Tibial nerve (tissue), 4 donors: ENCODE data around the gene MYMK. TPM values are rescaled to one million over a fixed set of nuclear protein-coding genes. Genes with fewer than 3 reads are reported as not detected.

ENCODE experiments used
- DNase-seq, 2 donors: peaks; one replicate each; pipeline ENCODE4 v3.0.0-alpha.2; 2019; ENCODE audit warnings: low spot score in 2 of 2
- H3K27ac ChIP-seq, 4 donors: fragments of 200-600 bp; sonication (generic) in 3 of 4; one replicate each; pipeline ENCODE4 v1.5.1; 2017 to 2019; ENCODE audit warnings: mild to moderate bottlenecking in 1 of 4
- H3K27me3 ChIP-seq, 2 donors: fragments of 200-600 bp; sonication (generic) in 1 of 2; one replicate each; pipeline versions ENCODE4 v1.5.1 to v1.6.0; 2017 to 2019
- H3K36me3 ChIP-seq, 3 donors: fragments of 200-600 bp; sonication (generic); one replicate each; pipeline ENCODE4 v1.5.1; 2018 to 2019
- H3K4me1 ChIP-seq, 4 donors: fragments of 200-600 bp; sonication (generic) in 3 of 4; one replicate each; pipeline ENCODE4 v1.5.1; 2017 to 2019
- H3K4me3 ChIP-seq, 4 donors: fragments of 200-600 bp; sonication (generic) in 3 of 4; one replicate each; pipeline ENCODE4 v1.5.1; 2017 to 2019; ENCODE audit warnings: mild to moderate bottlenecking in 1 of 4, moderate library complexity in 1 of 4
- H3K9me3 ChIP-seq, 4 donors: fragments of 200-600 bp; sonication (generic) in 3 of 4; one replicate each; pipeline ENCODE4 v1.5.1; 2017 to 2019
- CTCF ChIP-seq, 5 experiments: fragments of 200-600 bp in 3 of 5; fragments of 450-650 bp in 2 of 5; sonication (generic) in 3 of 5; IDR thresholded peaks; one replicate each; pipeline ENCODE4 v1.5.1; 2016 to 2019; ENCODE audit warnings: antibody characterized with exemption in 5 of 5, mild to moderate bottlenecking in 3 of 5, moderate library complexity in 2 of 5
- EP300 ChIP-seq, 2 donors: sonication (generic); formaldehyde crosslinking; IDR thresholded peaks; one replicate each; pipeline ENCODE4 v1.6.1; 2017; ENCODE audit warnings: antibody characterized with exemption in 2 of 2, mild to moderate bottlenecking in 1 of 2
- POLR2A ChIP-seq, 2 donors: fragments of 450-650 bp; IDR thresholded peaks; one replicate each; pipeline ENCODE4 v1.6.1; 2017; ENCODE audit warnings: antibody characterized with exemption in 2 of 2, mild to moderate bottlenecking in 2 of 2, moderate library complexity in 2 of 2
- WGBS, 2 donors: methylation state at CpG; one replicate each; pipeline ENCODE4 v1.1.5; 2018; 5-methylcytosine and 5-hydroxymethylcytosine counted together
- total RNA-seq, 4 donors: library from RNA; depleted of rRNA; stranded (reverse); fragments of >200 nt; gene quantifications; one replicate each; pipeline ENCODE4 v1.1.0, GENCODE V29; 2016

MYMK gene
- total RNA-seq, 4 donors from 2014 or later: 1.4 to 8.3 TPM; not detected in 2

DNA sequence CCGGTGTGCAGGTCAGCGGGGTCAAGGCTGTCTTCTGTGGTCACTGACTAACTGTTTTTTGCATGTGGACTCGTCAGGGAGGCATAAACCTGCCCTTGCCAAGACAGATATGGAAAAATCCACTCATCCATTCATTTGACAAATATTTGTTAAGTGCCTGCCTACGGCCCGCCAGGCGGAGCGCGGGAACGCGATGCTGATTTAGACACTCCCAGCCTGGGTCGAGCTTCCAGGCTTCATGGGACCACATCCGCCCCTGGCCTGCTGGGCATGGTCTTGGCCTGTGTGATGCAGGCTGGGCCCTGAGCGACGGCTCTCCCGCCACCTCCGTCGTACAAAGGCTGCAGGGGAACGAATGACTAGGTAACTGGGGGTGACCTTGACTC, 18.1 kb downstream of the MYMK start:
- peaks cover 0 to 47% (median 13%) of the 10 kb centered on the region in 4 donors for H3K4me1 ChIP-seq
- WGBS, 2 donors: 69 to 75% methylated on average over 17 to 18 of the region's 18 CpGs
- no peaks in the 10 kb centered on the region for H3K27me3 ChIP-seq
- TF ChIP-seq POLR2A (IDR thresholded peaks at IDR 0.05): no peak
- TF ChIP-seq CTCF (IDR thresholded peaks at IDR 0.05): peak in 2 of 5 experiments; percentile 9 to 10
- peak in 1 of 2 donors; percentile 76 for TF ChIP-seq EP300 (IDR thresholded peaks at IDR 0.05)
- H3K4me3 ChIP-seq: no peak overlapping the region
- peaks cover 0 to 15% (median 4%) of the 10 kb centered on the region in 4 donors for H3K9me3 ChIP-seq
- peak overlapping the region in 2 of 4 donors; percentile 71 to 78 for H3K27ac ChIP-seq
- peaks cover 0 to 1% (median 0%) of the 10 kb centered on the region in 3 donors for H3K36me3 ChIP-seq
- DNase-seq: peak; percentile 71 to 72

GRCh38 chr9:133505901-133506652, 18.7 kb downstream of the MYMK start:
- Histone ChIP-seq H3K27ac (peak overlapping the region in 2 of 4 donors; percentile 53 to 78), H3K9me3 (peaks cover 0 to 21% (median 5%) of the 10 kb centered on the region in 4 donors), H3K36me3 (peaks cover 0 to 5% (median 0%) of the 10 kb centered on the region in 3 donors), H3K4me3 (no peak overlapping the region), H3K4me1 (peaks cover 0 to 47% (median 13%) of the 10 kb centered on the region in 4 donors), H3K27me3 (no peaks in the 10 kb centered on the region)
- DNase-seq: peak; percentile 71 to 72
- TF ChIP-seq CTCF (IDR thresholded peaks at IDR 0.05) (no peak), EP300 (IDR thresholded peaks at IDR 0.05) (peak in 1 of 2 donors; percentile 58)
- WGBS, 2 donors: 57 to 68% methylated on average over 12 to 19 of the region's 23 CpGs

- TF ChIP-seq EP300 (IDR thresholded peaks at IDR 0.05) (no peak), POLR2A (IDR thresholded peaks at IDR 0.05) (no peak), CTCF (IDR thresholded peaks at IDR 0.05) (no peak)
- DNase-seq: no peak
- peak overlapping the region in 2 of 4 donors; percentile 53 to 78 for H3K27ac ChIP-seq
- H3K4me3 ChIP-seq: no peak overlapping the region
- H3K4me1 ChIP-seq: peaks cover 0 to 43% (median 13%) of the 10 kb centered on the region in 4 donors
- WGBS, 2 donors: 81 to 83% methylated on average over 13 of the region's 13 CpGs
- no peaks in the 10 kb centered on the region for H3K27me3 ChIP-seq
- H3K9me3 ChIP-seq: peaks cover 0 to 26% (median 5%) of the 10 kb centered on the region in 4 donors
- H3K36me3 ChIP-seq: peaks cover 0 to 5% (median 0%) of the 10 kb centered on the region in 3 donors
These were observed 19.5 kb downstream of the MYMK start for GRCh38 chr9:133505186-133505830.

GRCh38 chr9:133502112-133502511, 22.6 kb downstream of the MYMK start:
- WGBS, 2 donors: 94 to 95% methylated on average over 1 of the region's 1 CpG
- Histone ChIP-seq H3K4me3 (no peak overlapping the region), H3K27me3 (peaks cover 0 to 4% of the 10 kb centered on the region in 2 donors), H3K27ac (no peak overlapping the region), H3K36me3 (peaks cover 0 to 5% (median 0%) of the 10 kb centered on the region in 3 donors), H3K4me1 (peaks cover 0 to 23% (median 2%) of the 10 kb centered on the region in 4 donors), H3K9me3 (peaks cover 0 to 26% (median 5%) of the 10 kb centered on the region in 4 donors)
- TF ChIP-seq POLR2A (IDR thresholded peaks at IDR 0.05) (no peak), EP300 (IDR thresholded peaks at IDR 0.05) (no peak), CTCF (IDR thresholded peaks at IDR 0.05) (no peak)
- DNase-seq: no peak

DNA sequence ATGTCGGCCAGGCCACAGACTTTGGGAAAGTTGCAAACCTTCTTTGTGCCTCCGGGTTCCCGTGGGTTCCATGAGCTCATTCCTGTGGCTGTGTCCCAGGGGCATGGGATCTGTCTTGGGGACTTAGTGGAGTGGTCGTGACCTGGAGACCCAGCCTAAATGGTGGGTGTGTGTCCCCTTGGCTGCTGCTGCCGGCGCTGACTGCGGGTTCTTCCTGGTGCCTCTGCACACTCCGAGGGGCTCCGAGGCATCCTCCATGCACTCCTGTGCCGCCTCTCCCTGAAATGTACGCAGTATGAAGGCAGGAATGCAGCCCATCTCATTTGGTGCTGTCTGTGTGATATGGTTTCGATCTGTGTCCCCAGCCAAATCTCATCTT, 24.9 kb downstream of the MYMK start:
- TF ChIP-seq POLR2A (IDR thresholded peaks at IDR 0.05): no peak
- no peak for TF ChIP-seq CTCF (IDR thresholded peaks at IDR 0.05)
- TF ChIP-seq EP300 (IDR thresholded peaks at IDR 0.05): no peak
- DNase-seq: no peak
- Histone ChIP-seq H3K4me3 (no peak overlapping the region), H3K27ac (no peak overlapping the region), H3K36me3 (peaks cover 0 to 5% (median 0%) of the 10 kb centered on the region in 3 donors), H3K9me3 (peaks cover 0 to 26% (median 5%) of the 10 kb centered on the region in 4 donors), H3K4me1 (peaks cover 0 to 9% (median 0%) of the 10 kb centered on the region in 4 donors), H3K27me3 (peaks cover 0 to 7% of the 10 kb centered on the region in 2 donors)
- 71 to 92% methylated on average over 10 to 12 of the region's 12 CpGs for WGBS, 2 donors
